ENCODE results near the gene PRR12. TPM values are rescaled to one million over a fixed set of nuclear protein-coding genes. Genes with fewer than 3 reads are reported as not detected.
"Not testable (repeated sequence)": the region's sequence is repeated elsewhere in the genome, so short reads cannot be mapped to it uniquely, and the experiment has no call there.

PRR12 gene
- polyA plus RNA-seq, 1 experiment = 0.36 TPM

DNA sequence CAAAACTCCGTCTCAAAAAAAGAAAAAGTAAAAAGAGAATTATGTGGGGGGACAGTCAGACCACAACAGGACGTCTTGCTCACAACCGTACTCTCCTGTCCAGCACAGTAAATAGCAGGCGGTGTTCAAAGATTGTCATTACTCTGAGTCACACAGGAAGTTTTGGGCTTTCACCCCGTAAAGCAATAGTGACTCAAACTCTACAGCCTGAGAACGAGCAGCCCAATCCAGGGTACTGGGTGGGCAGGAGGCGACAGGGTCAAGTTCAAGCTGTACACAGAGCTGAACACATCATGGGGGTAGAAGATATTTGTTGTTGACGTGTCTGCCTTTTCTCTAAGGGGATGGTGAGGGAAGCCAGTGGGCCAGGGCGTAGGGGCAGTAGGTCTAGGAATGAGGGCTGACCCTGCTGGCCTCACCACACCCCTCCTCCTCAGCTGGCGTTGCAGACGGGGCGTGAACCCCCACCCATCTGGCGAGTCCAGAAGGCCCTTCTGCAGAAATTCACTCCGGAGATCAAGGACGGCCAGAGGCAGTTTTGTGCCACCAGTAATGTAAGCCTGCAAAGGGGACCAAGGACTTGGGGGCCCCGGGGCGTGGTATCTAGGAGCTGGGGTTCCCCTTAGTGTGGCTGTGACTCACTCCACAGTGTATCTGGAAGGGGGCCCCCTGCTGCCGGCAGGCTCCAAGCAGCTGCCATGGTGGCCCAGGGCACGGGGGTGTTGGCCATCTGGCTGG, 23.3 kb downstream of the PRR12 start:
- ChIA-PET POLR2A (interaction anchor here (0.6 to 1.0 kb wide), 2 partner anchors 24 to 50 kb away, joined by 3 read pairs; no protein-coding TSS in a partner anchor), CTCF (no interaction called here)
- peak overlapping the region; percentile 70 for H3K27ac ChIP-seq (ENCODE audit: low read depth, low read length)
- TF ChIP-seq, protein P1, sequence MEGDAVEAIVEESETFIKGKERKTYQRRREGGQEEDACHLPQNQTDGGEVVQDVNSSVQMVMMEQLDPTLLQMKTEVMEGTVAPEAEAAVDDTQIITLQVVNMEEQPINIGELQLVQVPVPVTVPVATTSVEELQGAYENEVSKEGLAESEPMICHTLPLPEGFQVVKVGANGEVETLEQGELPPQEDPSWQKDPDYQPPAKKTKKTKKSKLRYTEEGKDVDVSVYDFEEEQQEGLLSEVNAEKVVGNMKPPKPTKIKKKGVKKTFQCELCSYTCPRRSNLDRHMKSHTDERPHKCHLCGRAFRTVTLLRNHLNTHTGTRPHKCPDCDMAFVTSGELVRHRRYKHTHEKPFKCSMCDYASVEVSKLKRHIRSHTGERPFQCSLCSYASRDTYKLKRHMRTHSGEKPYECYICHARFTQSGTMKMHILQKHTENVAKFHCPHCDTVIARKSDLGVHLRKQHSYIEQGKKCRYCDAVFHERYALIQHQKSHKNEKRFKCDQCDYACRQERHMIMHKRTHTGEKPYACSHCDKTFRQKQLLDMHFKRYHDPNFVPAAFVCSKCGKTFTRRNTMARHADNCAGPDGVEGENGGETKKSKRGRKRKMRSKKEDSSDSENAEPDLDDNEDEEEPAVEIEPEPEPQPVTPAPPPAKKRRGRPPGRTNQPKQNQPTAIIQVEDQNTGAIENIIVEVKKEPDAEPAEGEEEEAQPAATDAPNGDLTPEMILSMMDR (IDR thresholded peaks at IDR 0.05; ENCODE audit: low read depth, low read length) = no peak
- peak; percentile 27 for DNase-seq (ENCODE audit: low read depth, low spot score)
- peaks cover 3% of the 10 kb centered on the region; the same call in 1 of the 2 replicates for H3K9me3 ChIP-seq (ENCODE audit: control insufficient read depth, insufficient read depth, low read length)
- no peak overlapping the region for H3K4me3 ChIP-seq (ENCODE audit: low read depth, low read length)
- no peaks in the 10 kb centered on the region for H3K27me3 ChIP-seq (ENCODE audit: control insufficient read depth, insufficient read depth, low read length)

DNA sequence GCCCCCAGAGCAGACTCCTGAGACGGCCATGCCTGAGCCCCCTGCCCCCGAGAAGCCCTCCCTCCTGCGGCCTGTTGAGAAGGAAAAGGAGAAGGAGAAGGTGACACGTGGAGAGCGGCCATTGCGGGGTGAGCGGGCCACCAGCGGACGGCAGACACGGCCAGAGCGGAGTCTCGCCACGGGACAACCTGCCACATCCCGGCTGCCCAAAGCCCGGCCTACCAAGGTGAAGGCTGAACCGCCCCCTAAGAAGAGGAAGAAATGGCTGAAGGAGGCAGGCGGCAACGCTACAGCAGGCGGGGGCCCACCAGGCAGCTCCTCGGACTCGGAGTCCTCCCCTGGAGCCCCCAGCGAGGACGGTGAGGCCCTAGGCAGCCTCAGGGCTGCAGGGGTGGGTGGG, 24.9 kb downstream of the PRR12 start:
- TF ChIP-seq, protein P1 (IDR thresholded peaks at IDR 0.05; ENCODE audit: low read depth, low read length) = no peak
- Histone ChIP-seq H3K4me3 (ENCODE audit: low read depth, low read length) (no peak overlapping the region), H3K27me3 (ENCODE audit: control insufficient read depth, insufficient read depth, low read length) (no peaks in the 10 kb centered on the region), H3K27ac (ENCODE audit: low read depth, low read length) (no peak overlapping the region), H3K9me3 (ENCODE audit: control insufficient read depth, insufficient read depth, low read length) (peaks cover 3% of the 10 kb centered on the region; the same call in 1 of the 2 replicates)
- ChIA-PET POLR2A (interaction anchor here (0.5 kb wide), 1 partner anchor 270 kb away, joined by 8 read pairs; no protein-coding TSS in a partner anchor), CTCF (interaction anchor here (0.7 kb wide), 2 partner anchors 12 to 17 kb away, joined by 5 read pairs; no protein-coding TSS in a partner anchor)
- DNase-seq (ENCODE audit: low read depth, low spot score) = no peak

DNA sequence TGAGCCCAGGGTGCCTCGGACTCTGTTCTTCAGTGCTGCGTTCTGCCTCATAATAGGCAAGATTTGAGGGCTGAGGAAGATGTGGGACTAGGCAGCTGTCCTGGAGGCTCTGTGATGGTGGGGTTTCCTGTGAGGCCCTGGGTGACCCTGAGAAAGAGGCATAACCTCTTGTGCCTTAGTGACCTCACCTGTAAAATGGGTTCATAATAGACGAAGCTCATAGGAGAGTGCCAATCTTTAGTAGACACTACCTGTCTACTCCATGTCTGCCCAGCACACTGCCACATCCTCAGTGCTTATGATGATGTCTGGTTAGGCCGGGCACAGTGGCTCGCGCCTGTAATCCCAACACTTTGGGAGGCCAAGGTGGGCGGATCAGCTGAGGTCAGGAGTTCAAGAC, 25.6 kb downstream of the PRR12 start:
- no peak overlapping the region for H3K27ac ChIP-seq (ENCODE audit: low read depth, low read length)
- ChIA-PET CTCF (no interaction called here), POLR2A (no interaction called here)
- no peaks in the 10 kb centered on the region for H3K27me3 ChIP-seq (ENCODE audit: control insufficient read depth, insufficient read depth, low read length)
- TF ChIP-seq, protein P1 (IDR thresholded peaks at IDR 0.05; ENCODE audit: low read depth, low read length) = no peak
- H3K4me3 ChIP-seq (ENCODE audit: low read depth, low read length) = no peak overlapping the region
- DNase-seq (ENCODE audit: low read depth, low spot score) = no peak
- peaks cover 3% of the 10 kb centered on the region; the same call in 1 of the 2 replicates for H3K9me3 ChIP-seq (ENCODE audit: control insufficient read depth, insufficient read depth, low read length)

DNA sequence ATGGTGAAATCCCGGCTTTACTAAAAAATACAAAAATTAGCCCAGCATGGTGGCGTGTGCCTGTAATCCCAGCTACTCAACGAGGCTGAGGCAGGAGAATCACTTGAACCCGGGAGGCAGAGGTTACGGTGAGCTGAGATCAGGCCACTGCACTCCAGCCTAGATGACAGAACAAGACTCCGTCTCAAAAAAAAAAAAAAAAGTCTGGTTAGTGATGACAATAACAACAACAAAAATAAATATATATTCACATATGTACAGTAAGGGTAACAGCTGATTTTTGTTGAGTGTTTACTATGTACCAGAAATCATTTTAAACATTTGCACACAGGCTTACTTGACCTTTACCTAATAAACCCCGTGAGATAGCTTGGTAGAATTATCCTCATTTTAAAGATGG, 26.0 kb downstream of the PRR12 start:
- TF ChIP-seq, protein P1 (IDR thresholded peaks at IDR 0.05; ENCODE audit: low read depth, low read length) = no peak
- CTCF ChIA-PET = no interaction called here

DNA sequence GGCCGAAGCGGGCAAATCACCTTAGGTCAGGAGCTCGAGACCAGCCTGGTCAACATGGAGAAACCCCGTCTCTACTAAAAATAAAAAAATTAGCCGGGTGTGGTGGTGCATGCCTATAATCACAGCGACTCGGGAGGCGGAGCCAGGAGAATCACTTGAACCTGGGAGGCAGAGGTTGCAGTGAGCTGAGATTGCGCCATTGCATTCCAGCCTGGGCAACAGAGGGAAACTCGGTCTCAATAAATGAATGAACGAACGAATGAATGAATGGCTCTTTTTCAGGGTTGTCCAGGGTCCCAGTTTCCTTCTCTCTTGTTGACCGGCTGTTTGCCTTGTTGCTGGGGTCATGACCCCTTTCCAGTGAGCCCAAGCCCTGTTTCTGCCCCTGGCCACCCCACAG, 26.9 kb downstream of the PRR12 start:
- H3K27me3 ChIP-seq (ENCODE audit: control insufficient read depth, insufficient read depth, low read length); DNase-seq (ENCODE audit: low read depth, low spot score); H3K27ac ChIP-seq (ENCODE audit: low read depth, low read length); H3K4me3 ChIP-seq (ENCODE audit: low read depth, low read length); CTCF ChIA-PET; H3K9me3 ChIP-seq (ENCODE audit: control insufficient read depth, insufficient read depth, low read length): not testable (repeated sequence)
- POLR2A ChIA-PET = interaction anchor here (1.3 kb wide), 1 partner anchor 25 kb away, joined by 3 read pairs; no protein-coding TSS in a partner anchor

More for the DNA sequence above, 26.0 kb downstream of the PRR12 start:
- no peak for DNase-seq (ENCODE audit: low read depth, low spot score)
- no peaks in the 10 kb centered on the region for H3K27me3 ChIP-seq (ENCODE audit: control insufficient read depth, insufficient read depth, low read length)
- peaks cover 3% of the 10 kb centered on the region; the same call in 1 of the 2 replicates for H3K9me3 ChIP-seq (ENCODE audit: control insufficient read depth, insufficient read depth, low read length)
- no peak overlapping the region for H3K4me3 ChIP-seq (ENCODE audit: low read depth, low read length)
- POLR2A ChIA-PET = interaction anchor here (1.3 kb wide), 1 partner anchor 24 kb away, joined by 3 read pairs; no protein-coding TSS in a partner anchor
- H3K27ac ChIP-seq (ENCODE audit: low read depth, low read length) = no peak overlapping the region

Measured in AG04450 (cell line).